Activated T-cell treated with anti-CD3 and anti-CD28 coated beads, Interleukin-2, amount 50 U/mL, for 1 hour (primary cell): Measurements from ENCODE around the gene GNA14.

Source experiments
- DNase-seq: peaks from one replicate; pipeline ENCODE4 v3.0.0-alpha.2; 2020

The GNA14 gene

GRCh38 chr9:77384406-77384805 is 263.7 kb downstream of the GNA14 start:
- DNase-seq = no peak

GRCh38 chr9:77375956-77376532 is 272.1 kb downstream of the GNA14 start:
- no peak for DNase-seq

GRCh38 chr9:77374266-77374665 is 273.9 kb downstream of the GNA14 start:
- no peak for DNase-seq
